Ascending aorta (tissue), 2 donors: ENCODE data around the gene AGER. TPM values are rescaled to one million over a fixed set of nuclear protein-coding genes. Genes with fewer than 3 reads are reported as not detected.
"Not testable (repeated sequence)": the region's sequence is repeated elsewhere in the genome, so short reads cannot be mapped to it uniquely, and the experiment has no call there.

Experiments
- DNase-seq, 2 donors: peaks; one replicate each; pipeline ENCODE4 v3.0.0-alpha.2; 2019; ENCODE audit warnings: low spot score in 2 of 2
- H3K27ac ChIP-seq, 2 donors: fragments of 200-600 bp; sonication (generic); one replicate each; pipeline ENCODE4 v1.5.1; 2016 to 2017; ENCODE audit warnings: mild to moderate bottlenecking in 1 of 2
- H3K27me3 ChIP-seq: fragments of 200-600 bp; sonication (generic); one replicate; pipeline ENCODE4 v1.5.1; 2017
- H3K36me3 ChIP-seq, 2 donors: fragments of 200-600 bp; sonication (generic); one replicate each; pipeline ENCODE4 v1.5.1; 2016
- H3K4me1 ChIP-seq, 2 donors: fragments of 200-600 bp; sonication (generic); one replicate each; pipeline ENCODE4 v1.5.1; 2016 to 2017; ENCODE audit warnings: mild to moderate bottlenecking in 1 of 2
- H3K4me3 ChIP-seq, 2 donors: fragments of 200-600 bp; sonication (generic); one replicate each; pipeline ENCODE4 v1.5.1; 2016 to 2017; ENCODE audit warnings: mild to moderate bottlenecking in 1 of 2
- H3K9me3 ChIP-seq, 2 donors: fragments of 200-600 bp; sonication (generic); one replicate each; pipeline ENCODE4 v1.5.1; 2016
- intact Hi-C: fragments of 100-400 bp; cut with DNase I; formaldehyde crosslinking; loops from one replicate; pipeline ENCODE4 v1.15.1; 2023
- total RNA-seq: library from RNA; depleted of rRNA; stranded (reverse); fragments of >200 nt; gene quantifications from one replicate; pipeline ENCODE4 v1.1.0, GENCODE V29; 2016
- TF ChIP-seq, protein P1 (sequence below), 3 experiments: fragments of 200-600 bp in 2 of 3; fragments of 450-650 bp in 1 of 3; sonication (generic) in 2 of 3; IDR thresholded peaks; one replicate each; pipeline ENCODE4 v1.5.1; 2016 to 2019; ENCODE audit warnings: antibody characterized with exemption in 3 of 3, mild to moderate bottlenecking in 1 of 3, moderate library complexity in 1 of 3

The AGER gene
- total RNA-seq, 1 donor from 2014 or later: 6.1 TPM

DNA sequence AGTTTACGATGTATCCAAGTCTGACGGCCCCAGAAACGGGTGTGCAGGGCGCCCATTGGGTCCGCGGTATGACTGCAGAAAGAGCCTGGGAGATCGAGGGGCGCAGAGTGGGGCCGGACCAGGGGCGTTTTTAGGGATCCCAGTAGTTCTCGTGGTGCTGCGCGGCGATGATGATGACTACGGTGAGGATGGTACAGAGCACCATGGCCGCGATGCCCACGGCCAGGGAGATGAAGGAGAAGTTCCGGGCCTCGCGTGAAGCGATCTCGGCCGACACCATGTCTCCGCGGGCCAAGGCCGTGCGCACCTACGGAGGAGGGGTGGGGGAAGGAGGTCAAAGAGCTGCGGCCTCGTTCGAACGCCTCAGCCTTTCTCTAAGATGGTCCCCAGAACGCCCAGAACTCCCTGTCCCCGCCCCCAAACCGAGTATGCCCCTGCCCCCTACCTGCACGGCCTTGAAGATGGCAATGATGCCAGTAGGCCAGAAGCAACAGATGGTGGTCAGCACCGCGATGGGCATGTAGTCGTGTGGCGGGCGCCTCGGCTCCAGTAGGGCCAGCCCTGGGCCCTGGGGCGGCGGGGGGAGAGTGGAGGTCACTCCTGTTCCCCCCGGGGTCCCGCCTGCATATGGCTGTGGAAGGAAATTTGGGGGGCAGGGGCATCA, 34.8 kb downstream of the AGER start:
- peaks cover 8 to 18% of the 10 kb centered on the region in 2 donors for H3K4me1 ChIP-seq
- no peak overlapping the region for H3K4me3 ChIP-seq
- DNase-seq: no peak
- intact Hi-C loops: no loop called here
- H3K36me3 ChIP-seq: peaks cover 10 to 13% of the 10 kb centered on the region in 2 donors
- no peaks in the 10 kb centered on the region for H3K27me3 ChIP-seq
- TF ChIP-seq, protein P1, sequence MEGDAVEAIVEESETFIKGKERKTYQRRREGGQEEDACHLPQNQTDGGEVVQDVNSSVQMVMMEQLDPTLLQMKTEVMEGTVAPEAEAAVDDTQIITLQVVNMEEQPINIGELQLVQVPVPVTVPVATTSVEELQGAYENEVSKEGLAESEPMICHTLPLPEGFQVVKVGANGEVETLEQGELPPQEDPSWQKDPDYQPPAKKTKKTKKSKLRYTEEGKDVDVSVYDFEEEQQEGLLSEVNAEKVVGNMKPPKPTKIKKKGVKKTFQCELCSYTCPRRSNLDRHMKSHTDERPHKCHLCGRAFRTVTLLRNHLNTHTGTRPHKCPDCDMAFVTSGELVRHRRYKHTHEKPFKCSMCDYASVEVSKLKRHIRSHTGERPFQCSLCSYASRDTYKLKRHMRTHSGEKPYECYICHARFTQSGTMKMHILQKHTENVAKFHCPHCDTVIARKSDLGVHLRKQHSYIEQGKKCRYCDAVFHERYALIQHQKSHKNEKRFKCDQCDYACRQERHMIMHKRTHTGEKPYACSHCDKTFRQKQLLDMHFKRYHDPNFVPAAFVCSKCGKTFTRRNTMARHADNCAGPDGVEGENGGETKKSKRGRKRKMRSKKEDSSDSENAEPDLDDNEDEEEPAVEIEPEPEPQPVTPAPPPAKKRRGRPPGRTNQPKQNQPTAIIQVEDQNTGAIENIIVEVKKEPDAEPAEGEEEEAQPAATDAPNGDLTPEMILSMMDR (IDR thresholded peaks at IDR 0.05): no peak
- H3K9me3 ChIP-seq: no peaks in the 10 kb centered on the region
- H3K27ac ChIP-seq: no peak overlapping the region

DNA sequence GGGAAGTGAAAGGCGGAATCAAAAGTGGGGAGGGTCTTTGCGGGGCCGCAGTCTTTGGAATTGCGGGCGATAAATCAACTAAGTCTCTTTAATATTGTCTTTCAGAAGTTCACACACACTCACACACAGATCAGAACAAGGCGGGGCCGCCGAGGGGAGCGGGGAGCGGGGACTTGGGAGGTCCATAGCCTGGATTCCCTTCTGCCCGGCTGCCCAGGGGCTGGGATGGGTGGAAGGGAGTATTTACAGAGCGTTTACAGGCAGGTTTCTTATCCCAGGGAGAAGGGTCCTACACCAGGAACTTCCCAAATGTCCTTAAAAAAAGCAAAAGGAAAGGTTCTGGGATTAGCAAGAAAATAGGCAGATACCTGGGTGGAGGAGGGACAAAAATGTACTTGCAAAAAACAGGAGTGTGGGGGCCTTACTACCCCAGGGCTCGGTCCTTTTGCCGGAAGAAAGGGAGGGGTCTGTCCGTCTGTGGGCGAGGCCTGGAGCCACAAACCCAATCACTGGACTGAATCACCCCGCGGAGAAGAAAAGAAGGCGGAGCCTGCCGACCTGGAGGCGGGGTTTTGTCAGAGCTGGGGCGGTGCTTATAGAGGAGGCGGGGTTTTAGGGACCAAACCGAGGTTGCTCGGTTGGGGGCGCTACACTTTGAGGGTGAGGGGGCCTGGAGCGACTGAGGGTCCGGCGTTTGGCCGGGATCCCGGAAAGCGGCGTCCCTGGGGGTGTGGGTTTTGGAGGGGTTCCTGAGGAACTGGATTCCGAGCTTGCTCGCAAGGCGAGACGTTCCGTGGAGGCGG, 35.6 kb downstream of the AGER start:
- peaks cover 8 to 18% of the 10 kb centered on the region in 2 donors for H3K4me1 ChIP-seq
- TF ChIP-seq, protein P1 (IDR thresholded peaks at IDR 0.05): peak in 1 of 3 experiments; percentile 14
- intact Hi-C loops: no loop called here
- peaks cover 10 to 13% of the 10 kb centered on the region in 2 donors for H3K36me3 ChIP-seq
- H3K4me3 ChIP-seq: no peak overlapping the region
- H3K9me3 ChIP-seq: no peaks in the 10 kb centered on the region
- no peak overlapping the region for H3K27ac ChIP-seq
- no peaks in the 10 kb centered on the region for H3K27me3 ChIP-seq
- peak in 1 of 2 donors; percentile 81 for DNase-seq

DNA sequence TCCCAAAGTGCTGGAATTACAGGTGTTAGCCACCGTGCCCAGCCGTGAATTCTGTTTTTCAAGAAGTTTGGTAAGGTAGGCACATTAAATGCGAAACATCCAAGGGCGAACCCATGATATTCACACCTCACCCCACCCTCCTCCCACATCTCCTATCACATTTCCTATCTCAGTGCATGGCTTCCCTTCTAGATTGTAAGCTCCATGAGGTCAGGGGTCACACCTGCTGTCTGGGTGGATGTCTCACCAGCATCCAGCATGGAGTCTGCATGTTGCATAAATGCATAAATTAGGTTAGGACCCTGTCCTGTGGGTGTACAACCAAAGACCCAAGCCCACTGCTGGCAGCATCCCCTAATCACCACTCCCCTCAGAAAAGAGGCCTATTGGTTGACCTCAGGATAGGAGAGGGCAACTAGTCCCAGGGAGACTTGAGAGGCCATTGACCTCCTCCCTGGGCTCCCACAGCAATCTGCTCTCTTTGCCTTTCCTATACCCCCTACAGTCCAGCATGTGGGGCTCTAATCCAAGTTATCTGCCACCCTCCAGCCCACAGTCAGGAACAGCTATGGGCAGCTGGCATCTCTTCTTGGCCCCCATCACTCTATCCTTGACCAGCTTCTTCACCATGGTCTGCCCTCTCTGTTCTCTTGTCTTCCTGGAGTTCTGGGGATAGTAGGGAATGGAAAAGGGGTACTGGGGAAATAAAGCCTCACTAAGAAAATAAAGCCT, 36.5 kb downstream of the AGER start:
- Histone ChIP-seq H3K27me3 (no peaks in the 10 kb centered on the region), H3K4me3 (no peak overlapping the region), H3K9me3 (no peaks in the 10 kb centered on the region), H3K36me3 (peaks cover 10 to 13% of the 10 kb centered on the region in 2 donors), H3K27ac (no peak overlapping the region), H3K4me1 (peaks cover 8 to 15% of the 10 kb centered on the region in 2 donors)
- TF ChIP-seq, protein P1 (IDR thresholded peaks at IDR 0.05): no peak
- DNase-seq: no peak
- intact Hi-C loops: no loop called here

DNA sequence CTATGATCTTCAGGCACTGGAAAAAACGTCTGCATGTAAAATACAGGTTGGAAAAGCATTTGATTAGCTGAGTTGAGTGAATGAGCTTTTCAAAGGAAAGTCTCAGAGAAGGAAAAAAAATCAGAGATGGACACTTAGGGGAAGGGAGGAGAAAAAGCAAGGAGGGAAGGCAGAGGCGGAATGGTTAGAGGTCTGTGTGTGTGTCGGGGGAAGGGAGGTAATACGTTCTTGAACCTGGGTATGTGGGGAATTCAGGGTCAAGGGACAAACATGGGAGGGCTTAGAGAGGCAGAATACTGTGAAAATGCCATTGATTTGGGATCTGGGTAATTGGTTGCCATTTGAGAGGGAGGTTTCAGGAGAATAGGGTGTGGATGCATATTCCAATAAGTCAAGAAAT, 37.4 kb downstream of the AGER start:
- Histone ChIP-seq H3K4me3 (no peak overlapping the region), H3K27me3 (no peaks in the 10 kb centered on the region), H3K9me3 (no peaks in the 10 kb centered on the region), H3K4me1 (peaks cover 8% of the 10 kb centered on the region in 2 donors), H3K36me3 (peaks cover 10 to 13% of the 10 kb centered on the region in 2 donors), H3K27ac (no peak overlapping the region)
- intact Hi-C loops: no loop called here
- TF ChIP-seq, protein P1 (IDR thresholded peaks at IDR 0.05): no peak
- no peak for DNase-seq

DNA sequence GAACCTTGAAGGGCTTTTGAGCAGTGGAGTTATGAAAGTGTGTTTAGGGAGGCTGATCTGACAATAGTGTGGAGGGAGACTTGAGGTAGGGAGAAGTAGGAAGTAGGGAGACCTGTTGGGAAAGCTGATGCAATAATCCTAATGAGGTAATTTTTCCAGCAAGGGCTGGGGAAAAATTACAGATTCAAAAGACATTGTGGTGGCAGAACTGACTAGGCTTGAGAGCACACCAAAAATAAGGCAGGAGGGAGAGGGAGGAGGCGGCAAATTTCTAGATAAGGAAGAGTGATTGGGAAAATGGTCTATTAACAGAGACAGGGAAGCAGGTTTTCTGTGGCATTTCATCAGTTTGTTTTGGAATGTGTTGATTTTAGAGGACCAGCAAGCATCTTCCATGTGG, 37.8 kb downstream of the AGER start:
- TF ChIP-seq, protein P1 (IDR thresholded peaks at IDR 0.05): no peak
- Histone ChIP-seq H3K27me3 (no peaks in the 10 kb centered on the region), H3K4me3 (no peak overlapping the region), H3K36me3 (peaks cover 10 to 13% of the 10 kb centered on the region in 2 donors), H3K27ac (no peak overlapping the region), H3K9me3 (no peaks in the 10 kb centered on the region), H3K4me1 (peaks cover 8% of the 10 kb centered on the region in 2 donors)
- DNase-seq: no peak
- intact Hi-C loops: no loop called here

DNA sequence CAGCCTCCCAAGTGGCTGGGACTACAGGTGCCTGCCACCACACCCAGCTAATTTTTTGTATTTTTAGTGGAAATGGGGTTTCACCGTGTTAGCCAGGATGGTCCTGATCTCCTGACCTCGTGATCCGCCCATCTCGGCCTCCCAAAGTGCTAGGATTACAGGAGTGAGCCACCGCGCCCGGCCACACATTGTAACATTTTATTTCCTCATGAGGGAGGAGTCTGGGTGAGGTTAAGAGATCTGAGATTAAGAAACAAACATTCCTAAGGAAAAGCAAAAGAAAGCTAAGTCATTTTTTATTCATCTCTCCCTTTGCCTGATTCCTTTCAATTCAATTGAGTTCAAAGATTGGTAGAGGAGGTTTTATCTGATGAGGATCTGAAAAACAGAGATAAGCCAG, 39.8 kb downstream of the AGER start:
- DNase-seq, H3K9me3 ChIP-seq, H3K27ac ChIP-seq, H3K4me1 ChIP-seq, H3K27me3 ChIP-seq, H3K4me3 ChIP-seq, intact Hi-C loops, H3K36me3 ChIP-seq: not testable (repeated sequence)
